Stimulated activated CD8-positive, alpha-beta memory T cell treated with anti-CD3 and anti-CD28 coated beads, Interleukin-15, amount 100 ng/mL, for 24 hours (primary cell): ENCODE results near the gene OPCML.

Source experiments
- DNase-seq: peaks from one replicate; pipeline ENCODE4 v3.0.0-alpha.2; 2020; ENCODE audit warnings: low read depth

The OPCML gene

DNA sequence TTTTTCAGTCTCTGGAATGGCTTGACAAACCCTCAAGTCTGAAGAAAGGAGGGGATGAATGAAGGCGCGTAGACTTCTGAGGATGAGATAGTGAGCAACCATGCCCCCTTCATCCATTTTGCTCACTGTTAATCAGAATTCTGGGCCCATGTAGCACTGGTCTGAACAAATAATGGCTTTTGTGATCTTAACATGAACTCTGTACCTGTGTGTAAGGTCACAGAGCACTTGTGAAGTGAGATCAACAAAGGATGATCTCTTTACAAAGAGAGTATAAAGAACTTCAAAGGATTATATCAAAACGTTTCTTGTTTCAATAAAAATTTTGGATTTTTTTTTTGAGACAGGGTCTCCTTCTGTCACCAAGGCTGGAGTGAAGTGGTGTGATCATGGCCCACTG is 976.7 kb downstream of the OPCML start:
- DNase-seq, result no peak

DNA sequence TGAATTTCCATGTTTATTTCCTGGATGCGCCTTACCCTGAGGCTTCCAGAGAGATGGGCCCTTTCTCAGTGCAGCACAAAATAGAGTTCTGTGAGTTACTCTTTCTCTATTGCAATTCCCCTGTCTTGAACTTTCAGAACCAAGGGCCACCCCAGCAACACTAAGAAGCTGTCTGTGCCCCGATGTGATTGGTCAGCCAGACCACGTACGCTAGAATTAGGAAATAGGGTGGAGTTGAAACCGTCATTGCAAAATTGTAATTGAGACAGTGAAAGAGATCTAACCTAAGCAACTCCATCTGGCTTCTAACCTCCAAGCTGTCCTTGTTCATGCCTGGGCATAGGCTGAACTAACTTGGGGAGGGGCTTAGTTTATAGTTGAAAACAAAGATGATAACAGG is 981.3 kb downstream of the OPCML start:
- DNase-seq, result no peak

GRCh38 chr11:132549561-132549960 is 982.7 kb downstream of the OPCML start:
- no peak for DNase-seq

DNA sequence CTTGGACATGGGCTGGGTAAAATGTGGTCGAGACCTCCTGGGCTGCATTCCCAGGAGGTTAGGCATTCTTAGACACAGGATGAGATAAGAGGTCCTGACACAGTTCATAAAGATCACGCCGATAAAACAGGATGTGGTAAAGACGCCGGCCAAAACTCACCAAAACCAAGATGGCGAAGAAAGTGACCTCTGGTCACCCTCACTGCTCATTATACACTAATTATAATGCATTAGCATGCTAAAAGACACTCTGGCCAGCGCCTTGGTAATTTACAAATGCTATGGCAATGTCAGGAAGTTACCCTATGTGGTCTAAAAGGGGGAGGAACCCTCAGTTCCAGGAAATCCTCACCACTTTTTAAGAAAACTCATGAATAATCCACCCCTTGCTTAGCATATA is 983.3 kb downstream of the OPCML start:
- DNase-seq, result no peak

- no peak for DNase-seq
Measured at GRCh38 chr11:132544007-132544406, 988.3 kb downstream of the OPCML start.

- no peak for DNase-seq
Measured at GRCh38 chr11:132541794-132542193, 990.5 kb downstream of the OPCML start.

DNA sequence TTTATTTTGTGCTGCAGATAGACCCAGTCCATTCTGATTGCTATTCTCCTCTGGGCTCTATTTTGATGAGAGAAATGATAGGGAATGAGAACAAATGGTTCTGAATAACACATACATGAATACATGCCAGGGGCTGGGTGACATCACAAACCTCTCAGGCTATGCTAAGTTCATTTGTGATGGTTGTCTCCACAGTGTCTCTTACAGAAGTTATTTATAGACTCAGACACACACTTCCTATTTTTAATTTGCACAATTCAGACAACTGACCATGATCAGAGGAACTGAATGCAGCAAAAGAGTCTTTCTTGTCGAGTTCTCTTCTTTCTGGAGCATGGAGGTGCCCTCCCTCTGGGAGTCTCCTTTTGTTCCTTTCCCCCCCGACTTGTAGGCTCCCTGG is 991.7 kb downstream of the OPCML start:
- no peak for DNase-seq

DNA sequence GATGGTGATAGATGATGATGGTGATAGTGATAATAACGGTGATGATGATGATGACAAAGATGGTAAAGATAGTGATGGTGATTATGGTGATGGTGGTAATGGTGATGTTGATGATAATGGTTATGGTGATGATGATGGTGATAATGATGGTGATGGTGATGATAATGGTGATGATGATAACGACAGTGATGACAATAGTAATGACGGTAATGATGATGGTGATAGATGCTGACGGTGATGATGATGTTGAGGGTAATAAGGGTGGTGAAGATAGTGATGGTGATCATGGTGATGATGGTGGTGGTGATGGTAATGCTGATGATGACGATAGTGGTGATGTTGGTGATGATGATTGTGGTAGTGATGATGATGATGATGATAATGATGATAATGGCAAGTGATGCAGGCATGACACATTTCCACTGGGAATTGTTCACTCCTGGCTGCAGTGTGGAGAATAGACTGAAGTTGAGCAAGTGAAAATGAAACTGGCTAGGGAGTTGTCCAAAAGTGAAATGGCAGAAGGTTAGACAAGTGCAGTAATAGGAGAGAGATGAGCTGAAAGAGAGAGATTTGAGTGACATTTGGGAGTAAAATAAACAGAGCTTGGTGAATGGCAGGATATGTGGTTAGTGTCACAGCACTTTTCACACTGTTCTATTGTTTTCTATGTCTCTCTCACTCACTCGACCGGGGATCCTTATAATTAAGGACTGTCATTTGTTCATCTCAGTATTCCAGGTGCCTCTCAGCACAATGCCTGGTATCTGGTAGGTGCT is 992.5 kb downstream of the OPCML start:
- no peak for DNase-seq

DNA sequence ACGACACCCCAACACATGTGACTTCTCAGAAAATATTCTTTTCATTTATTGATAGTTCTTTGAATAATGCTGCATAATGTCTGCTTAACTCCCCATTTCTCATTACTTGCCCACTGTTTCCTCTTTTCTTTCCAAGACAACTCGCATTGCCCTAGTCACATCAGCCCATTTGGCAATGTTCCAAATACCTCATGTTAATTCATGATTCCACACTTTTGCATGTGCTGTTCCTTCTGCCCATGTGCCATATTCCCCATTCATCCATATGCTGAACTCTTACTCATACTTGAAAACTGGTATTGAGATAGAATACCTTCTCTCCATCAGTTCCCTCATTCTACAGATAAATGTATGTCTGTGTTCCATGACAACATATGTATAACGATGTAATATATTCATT is 993.7 kb downstream of the OPCML start:
- DNase-seq, result no peak

DNA sequence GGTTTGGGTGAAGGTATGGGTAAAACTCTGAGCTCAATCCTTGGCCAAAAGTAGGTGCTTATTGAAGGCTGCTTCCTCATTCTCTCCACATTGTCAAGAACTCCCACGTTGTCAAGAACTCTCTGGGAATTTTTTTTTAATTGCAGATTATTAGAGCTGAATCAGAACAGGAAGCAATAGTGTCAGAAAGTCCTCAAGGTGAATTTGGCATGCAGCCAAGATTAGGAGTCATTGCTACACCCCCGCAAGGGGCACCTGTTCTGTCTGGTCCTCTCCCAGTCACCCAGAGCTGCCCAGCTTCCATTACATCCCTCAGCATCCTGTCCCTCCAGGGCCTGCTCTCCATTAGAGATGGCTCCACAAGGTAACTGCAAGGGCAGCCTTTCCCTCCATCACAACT is 996.5 kb downstream of the OPCML start:
- no peak for DNase-seq

DNA sequence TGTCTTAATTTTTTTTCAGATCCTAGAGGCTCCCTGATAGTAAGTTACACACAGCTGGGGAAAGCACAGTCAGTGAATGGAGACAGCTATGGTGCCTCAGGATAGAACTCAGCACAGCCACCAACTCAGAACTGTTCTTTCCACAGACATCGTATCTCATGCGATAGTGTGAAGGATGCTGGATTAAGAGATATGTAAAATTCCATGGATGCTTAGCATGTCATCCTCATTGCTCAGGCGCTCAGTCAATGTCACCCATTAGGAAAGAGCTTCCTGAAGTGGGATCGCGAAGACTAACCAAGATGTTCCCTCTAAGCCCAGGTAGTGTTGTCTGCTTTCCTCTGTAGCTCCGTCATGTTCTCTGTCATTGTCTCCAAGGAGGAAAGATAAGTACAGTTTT is 1000.4 kb downstream of the OPCML start:
- DNase-seq, result no peak

GRCh38 chr11:132528181-132528580 is 1004.1 kb downstream of the OPCML start:
- DNase-seq, result no peak

DNA sequence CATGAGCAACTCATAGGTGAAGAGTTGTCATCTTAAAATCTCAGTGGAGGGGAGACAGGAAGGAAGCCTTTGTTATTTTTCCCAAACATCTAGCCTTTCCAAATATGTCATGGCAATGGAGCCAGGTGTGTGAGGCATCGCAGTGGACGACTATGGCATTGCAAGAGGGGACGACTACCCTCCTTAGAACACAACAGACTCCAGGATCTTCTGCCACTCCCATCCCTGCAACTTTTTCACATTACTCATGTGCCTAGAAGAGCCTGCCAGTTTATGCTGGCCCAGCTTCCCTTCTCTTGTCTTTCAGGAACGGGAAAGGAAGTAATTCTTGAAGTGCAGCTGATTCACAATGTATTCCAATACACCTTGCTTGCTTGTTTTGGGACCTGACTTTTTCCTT is 1008.4 kb downstream of the OPCML start:
- DNase-seq, result no peak

DNA sequence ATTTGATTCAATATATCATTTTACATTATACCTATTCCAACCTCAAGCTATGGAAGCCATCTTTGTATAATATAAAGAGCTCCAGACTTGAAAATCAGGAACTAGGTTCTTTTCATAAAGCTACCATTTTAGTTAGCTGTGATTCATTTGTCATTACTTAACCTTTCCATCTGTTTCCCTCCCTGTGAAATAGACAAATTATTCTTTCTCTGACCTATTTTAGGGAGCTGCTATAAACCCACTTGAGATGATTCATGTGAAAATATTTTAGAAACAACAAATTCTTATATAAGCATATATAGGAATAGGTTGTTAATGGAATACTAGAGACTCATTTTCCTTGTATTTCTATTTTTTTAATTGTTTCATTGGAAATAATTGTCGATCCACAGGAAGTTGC is 1012.1 kb downstream of the OPCML start:
- no peak for DNase-seq

DNA sequence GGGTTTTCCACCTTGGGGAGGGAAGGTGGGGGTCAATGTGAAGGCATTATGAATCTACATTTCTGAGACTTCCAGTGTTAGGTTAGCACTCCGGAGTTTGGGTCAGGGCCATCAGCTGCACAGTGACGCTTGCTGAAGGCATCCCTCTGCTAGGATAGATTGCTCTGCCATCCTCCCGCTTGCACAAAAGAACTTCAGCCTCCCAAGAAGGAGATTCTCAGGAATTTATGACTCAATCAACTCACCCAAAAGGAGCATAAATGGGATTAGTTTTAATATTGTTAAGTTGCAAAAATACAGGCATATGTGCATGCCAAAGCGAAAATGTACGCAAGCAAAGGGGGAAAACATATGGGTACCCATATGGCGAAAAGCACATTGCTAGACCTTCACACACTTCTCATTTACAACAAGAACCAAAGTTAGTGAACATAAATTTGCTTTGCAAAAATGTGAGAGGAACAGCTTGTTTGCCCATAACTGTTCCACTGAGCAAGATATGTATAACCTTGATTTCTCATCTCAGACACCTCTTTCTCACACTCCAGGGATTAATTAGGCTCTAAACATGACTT is 1013.0 kb downstream of the OPCML start:
- DNase-seq, result no peak

DNA sequence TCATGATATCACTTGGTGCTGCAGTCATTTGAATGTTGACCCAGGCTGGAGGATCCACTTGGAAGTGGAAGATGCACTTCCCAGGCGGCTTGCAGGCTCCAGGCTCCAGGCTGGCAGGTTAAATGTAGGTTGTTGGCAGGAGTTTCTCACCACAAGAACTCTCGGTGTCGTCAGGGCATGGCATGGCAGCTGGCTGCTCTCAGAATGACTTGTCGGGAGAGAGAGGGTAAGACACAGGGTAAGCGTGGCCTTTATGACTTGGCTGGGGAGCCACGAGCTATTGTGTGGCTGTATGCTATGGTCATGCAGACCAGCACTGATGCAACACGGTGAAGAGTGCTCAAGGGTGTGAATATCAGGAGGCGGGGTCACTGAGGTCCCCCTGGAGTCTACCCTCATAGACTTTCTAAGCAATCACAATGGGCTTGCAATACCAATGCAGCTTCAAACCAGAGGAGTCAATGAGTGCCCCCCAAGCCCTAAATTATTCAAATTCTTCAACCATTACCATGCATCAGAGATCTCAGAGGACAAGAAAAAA is 1027.7 kb downstream of the OPCML start:
- no peak for DNase-seq

- DNase-seq, result no peak
Measured at GRCh38 chr11:132501356-132501755, 1030.9 kb downstream of the OPCML start.

- DNase-seq, result no peak
Measured at GRCh38 chr11:132499661-132500060, 1032.6 kb downstream of the OPCML start.

GRCh38 chr11:132496341-132496740 is 1036.0 kb downstream of the OPCML start:
- no peak for DNase-seq

DNA sequence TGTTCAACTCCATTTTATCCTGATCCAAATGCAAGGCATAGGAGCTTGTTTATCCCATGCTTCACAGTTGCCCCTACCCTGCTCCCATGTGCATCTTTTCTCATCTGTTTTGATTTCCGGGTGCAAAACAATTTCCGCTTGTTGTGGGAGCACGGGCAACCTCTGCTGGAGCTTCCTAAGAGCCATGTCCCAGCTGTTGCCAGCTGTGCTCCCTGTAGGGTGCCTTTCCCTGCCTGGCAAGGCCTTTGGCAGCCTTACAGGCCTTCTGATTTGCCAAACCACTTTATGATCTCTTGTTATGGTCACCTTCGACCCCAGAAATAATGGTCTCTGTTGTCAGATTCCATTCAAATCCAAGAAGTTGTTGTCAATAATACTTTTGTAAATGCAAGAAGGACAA is 1038.5 kb downstream of the OPCML start:
- DNase-seq, result no peak

GRCh38 chr11:132490978-132491377 is 1041.3 kb downstream of the OPCML start:
- DNase-seq, result no peak

DNA sequence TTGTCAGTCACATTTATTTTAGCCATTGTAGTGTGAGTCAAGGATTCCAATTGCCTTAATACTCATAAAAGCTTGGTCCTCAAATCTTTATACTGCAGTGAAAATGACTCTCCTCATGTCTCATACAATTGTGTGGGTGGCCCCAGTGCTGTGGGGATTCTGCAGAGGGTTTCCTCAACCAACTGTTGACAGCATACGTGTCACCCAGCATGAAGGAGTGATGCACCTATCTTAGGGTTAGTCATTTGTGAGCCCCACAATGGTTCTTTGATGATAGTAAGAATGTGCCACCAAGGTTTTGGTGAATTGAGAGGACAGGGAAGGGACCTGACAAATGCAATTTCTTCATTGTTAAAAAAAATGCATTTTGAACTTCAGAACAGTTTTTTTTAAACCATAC is 1046.2 kb downstream of the OPCML start:
- no peak for DNase-seq

GRCh38 chr11:132475026-132475425 is 1057.3 kb downstream of the OPCML start:
- DNase-seq, result no peak
